ENCODE data around the gene NPAS1. TPM values are rescaled to one million over a fixed set of nuclear protein-coding genes. Genes with fewer than 3 reads are reported as not detected.
"Not testable (repeated sequence)": the region's sequence is repeated elsewhere in the genome, so short reads cannot be mapped to it uniquely, and the experiment has no call there.

Gene NPAS1
- polyA plus RNA-seq, 1 donor from 2014 or later: not detected

DNA sequence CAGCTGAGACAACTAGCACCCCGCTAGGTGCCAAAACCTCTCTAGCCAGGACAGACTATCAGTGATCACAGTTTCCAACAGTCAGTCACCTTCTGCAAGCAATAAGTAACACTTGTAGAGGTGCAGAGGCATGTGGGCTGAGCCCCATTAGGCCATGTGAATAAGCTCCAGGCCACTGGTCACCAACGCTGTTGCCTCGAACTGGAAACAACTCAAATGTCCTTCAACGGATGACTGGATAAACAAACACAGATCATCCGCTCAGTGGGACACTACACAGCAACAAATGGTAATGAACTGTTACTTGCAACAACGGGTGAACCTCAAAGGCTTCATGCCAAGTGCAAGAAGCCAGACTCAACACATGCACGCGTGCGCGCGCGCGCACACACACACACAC is 56.3 kb downstream of the NPAS1 start:
- H2AFZ ChIP-seq (ENCODE audit: low read depth, low read length): no peak overlapping the region
- H3K9ac ChIP-seq (ENCODE audit: low read length): no peak overlapping the region
- no peaks in the 10 kb centered on the region for H3F3A ChIP-seq (ENCODE audit: insufficient read depth, low read length, poor library complexity, severe bottlenecking)
- H3K27ac ChIP-seq (ENCODE audit: low read length): no peak overlapping the region
- H3K4me2 ChIP-seq (ENCODE audit: low read length): no peak overlapping the region
- no peaks in the 10 kb centered on the region for H3K9me3 ChIP-seq (ENCODE audit: low read length)
- no peaks in the 10 kb centered on the region for H4K20me1 ChIP-seq (ENCODE audit: insufficient read depth)
- H3K36me3 ChIP-seq (ENCODE audit: insufficient read depth, low read length): no peaks in the 10 kb centered on the region
- TF ChIP-seq, protein P1, sequence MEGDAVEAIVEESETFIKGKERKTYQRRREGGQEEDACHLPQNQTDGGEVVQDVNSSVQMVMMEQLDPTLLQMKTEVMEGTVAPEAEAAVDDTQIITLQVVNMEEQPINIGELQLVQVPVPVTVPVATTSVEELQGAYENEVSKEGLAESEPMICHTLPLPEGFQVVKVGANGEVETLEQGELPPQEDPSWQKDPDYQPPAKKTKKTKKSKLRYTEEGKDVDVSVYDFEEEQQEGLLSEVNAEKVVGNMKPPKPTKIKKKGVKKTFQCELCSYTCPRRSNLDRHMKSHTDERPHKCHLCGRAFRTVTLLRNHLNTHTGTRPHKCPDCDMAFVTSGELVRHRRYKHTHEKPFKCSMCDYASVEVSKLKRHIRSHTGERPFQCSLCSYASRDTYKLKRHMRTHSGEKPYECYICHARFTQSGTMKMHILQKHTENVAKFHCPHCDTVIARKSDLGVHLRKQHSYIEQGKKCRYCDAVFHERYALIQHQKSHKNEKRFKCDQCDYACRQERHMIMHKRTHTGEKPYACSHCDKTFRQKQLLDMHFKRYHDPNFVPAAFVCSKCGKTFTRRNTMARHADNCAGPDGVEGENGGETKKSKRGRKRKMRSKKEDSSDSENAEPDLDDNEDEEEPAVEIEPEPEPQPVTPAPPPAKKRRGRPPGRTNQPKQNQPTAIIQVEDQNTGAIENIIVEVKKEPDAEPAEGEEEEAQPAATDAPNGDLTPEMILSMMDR (IDR thresholded peaks at IDR 0.05; ENCODE audit: poor library complexity, severe bottlenecking): no peak
- no peak for TF ChIP-seq MXI1 (conservative IDR thresholded peaks at IDR 0.05; ENCODE audit: poor library complexity, severe bottlenecking)
- no peak for TF ChIP-seq EZH2 (IDR thresholded peaks at IDR 0.05; ENCODE audit: borderline replicate concordance, insufficient read depth, low read length, poor library complexity, severe bottlenecking)
- TF ChIP-seq RAD21 (conservative IDR thresholded peaks at IDR 0.05): no peak
- no peak for TF ChIP-seq TAF1 (IDR thresholded peaks at IDR 0.05; ENCODE audit: low read depth)
- no peak for TF ChIP-seq POLR2AphosphoS5 (IDR thresholded peaks at IDR 0.05)
- no peak for TF ChIP-seq EP300 (conservative IDR thresholded peaks at IDR 0.05; ENCODE audit: poor library complexity, severe bottlenecking)
- TF ChIP-seq SMC3 (conservative IDR thresholded peaks at IDR 0.05; ENCODE audit: poor library complexity): no peak
- TF ChIP-seq, protein P2, sequence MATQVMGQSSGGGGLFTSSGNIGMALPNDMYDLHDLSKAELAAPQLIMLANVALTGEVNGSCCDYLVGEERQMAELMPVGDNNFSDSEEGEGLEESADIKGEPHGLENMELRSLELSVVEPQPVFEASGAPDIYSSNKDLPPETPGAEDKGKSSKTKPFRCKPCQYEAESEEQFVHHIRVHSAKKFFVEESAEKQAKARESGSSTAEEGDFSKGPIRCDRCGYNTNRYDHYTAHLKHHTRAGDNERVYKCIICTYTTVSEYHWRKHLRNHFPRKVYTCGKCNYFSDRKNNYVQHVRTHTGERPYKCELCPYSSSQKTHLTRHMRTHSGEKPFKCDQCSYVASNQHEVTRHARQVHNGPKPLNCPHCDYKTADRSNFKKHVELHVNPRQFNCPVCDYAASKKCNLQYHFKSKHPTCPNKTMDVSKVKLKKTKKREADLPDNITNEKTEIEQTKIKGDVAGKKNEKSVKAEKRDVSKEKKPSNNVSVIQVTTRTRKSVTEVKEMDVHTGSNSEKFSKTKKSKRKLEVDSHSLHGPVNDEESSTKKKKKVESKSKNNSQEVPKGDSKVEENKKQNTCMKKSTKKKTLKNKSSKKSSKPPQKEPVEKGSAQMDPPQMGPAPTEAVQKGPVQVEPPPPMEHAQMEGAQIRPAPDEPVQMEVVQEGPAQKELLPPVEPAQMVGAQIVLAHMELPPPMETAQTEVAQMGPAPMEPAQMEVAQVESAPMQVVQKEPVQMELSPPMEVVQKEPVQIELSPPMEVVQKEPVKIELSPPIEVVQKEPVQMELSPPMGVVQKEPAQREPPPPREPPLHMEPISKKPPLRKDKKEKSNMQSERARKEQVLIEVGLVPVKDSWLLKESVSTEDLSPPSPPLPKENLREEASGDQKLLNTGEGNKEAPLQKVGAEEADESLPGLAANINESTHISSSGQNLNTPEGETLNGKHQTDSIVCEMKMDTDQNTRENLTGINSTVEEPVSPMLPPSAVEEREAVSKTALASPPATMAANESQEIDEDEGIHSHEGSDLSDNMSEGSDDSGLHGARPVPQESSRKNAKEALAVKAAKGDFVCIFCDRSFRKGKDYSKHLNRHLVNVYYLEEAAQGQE (IDR thresholded peaks at IDR 0.05; ENCODE audit: borderline replicate concordance): no peak
- no peak overlapping the region for H3K4me3 ChIP-seq (ENCODE audit: low read length)
- H3K79me2 ChIP-seq (replicated peaks; ENCODE audit: insufficient read depth, low read length): no peaks in the 10 kb centered on the region
- no peaks in the 10 kb centered on the region for H3K9me2 ChIP-seq (ENCODE audit: insufficient read depth, low read length)
- H3K27me3 ChIP-seq (ENCODE audit: insufficient read depth, low read depth, low read length): no peaks in the 10 kb centered on the region

DNA sequence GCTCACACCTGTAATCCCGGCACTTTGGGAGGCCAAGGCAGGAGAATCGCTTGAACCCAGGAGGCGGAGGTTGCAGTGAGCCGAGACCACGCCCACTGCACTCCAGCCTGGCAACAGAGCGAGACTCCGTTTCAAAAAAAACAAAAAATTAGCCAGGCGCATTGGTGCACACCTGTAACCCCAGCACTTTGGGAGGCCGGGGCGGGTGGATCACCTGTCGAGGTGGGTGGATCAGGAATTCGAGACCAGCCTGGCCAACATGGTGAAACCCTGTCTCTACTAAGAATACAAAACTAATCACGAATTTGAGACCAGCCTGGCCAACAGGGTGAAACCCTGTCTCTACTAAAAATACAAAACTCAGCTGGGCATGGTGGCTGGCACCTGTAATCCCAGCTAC is 58.7 kb downstream of the NPAS1 start:
- not testable (repeated sequence) for H3K27ac ChIP-seq (ENCODE audit: low read length); H3K4me2 ChIP-seq (ENCODE audit: low read length); H3K4me3 ChIP-seq (ENCODE audit: low read length); H3F3A ChIP-seq (ENCODE audit: insufficient read depth, low read length, poor library complexity, severe bottlenecking); H2AFZ ChIP-seq (ENCODE audit: low read depth, low read length); H3K9me2 ChIP-seq (ENCODE audit: insufficient read depth, low read length); H3K27me3 ChIP-seq (ENCODE audit: insufficient read depth, low read depth, low read length); H3K79me2 ChIP-seq (replicated peaks; ENCODE audit: insufficient read depth, low read length); H3K9me3 ChIP-seq (ENCODE audit: low read length); H3K36me3 ChIP-seq (ENCODE audit: insufficient read depth, low read length); H4K20me1 ChIP-seq (ENCODE audit: insufficient read depth); H3K9ac ChIP-seq (ENCODE audit: low read length)

DNA sequence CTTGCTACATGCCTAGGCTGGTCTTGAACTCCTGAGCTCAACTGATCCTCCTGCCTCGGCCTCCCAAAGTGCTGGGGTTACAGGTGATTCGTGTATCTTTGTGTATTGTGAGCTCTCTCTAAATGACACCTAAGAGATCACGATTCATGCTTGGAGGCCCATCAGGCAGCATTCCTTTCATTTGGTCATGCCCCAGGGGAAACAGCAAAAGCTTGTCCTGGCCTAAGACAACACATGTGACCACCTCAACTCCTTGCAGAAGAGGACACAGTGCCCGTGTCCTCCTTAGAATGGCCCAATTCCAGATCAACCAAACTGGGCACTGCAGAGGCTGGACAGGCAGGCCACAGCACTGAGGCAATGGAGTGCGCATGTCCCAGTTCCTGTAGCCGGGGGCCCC is 61.5 kb downstream of the NPAS1 start:
- Histone ChIP-seq H3K79me2 (replicated peaks; ENCODE audit: insufficient read depth, low read length) (no peaks in the 10 kb centered on the region), H3K27ac (ENCODE audit: low read length) (no peak overlapping the region), H3F3A (ENCODE audit: insufficient read depth, low read length, poor library complexity, severe bottlenecking) (no peaks in the 10 kb centered on the region), H3K36me3 (ENCODE audit: insufficient read depth, low read length) (no peaks in the 10 kb centered on the region), H3K27me3 (ENCODE audit: insufficient read depth, low read depth, low read length) (no peaks in the 10 kb centered on the region), H3K9ac (ENCODE audit: low read length) (no peak overlapping the region), H3K4me2 (ENCODE audit: low read length) (no peak overlapping the region), H2AFZ (ENCODE audit: low read depth, low read length) (no peak overlapping the region), H3K4me3 (ENCODE audit: low read length) (no peak overlapping the region), H3K9me2 (ENCODE audit: insufficient read depth, low read length) (no peaks in the 10 kb centered on the region), H4K20me1 (ENCODE audit: insufficient read depth) (no peaks in the 10 kb centered on the region), H3K9me3 (ENCODE audit: low read length) (no peaks in the 10 kb centered on the region)
- TF ChIP-seq POLR2AphosphoS5 (IDR thresholded peaks at IDR 0.05): no peak
- TF ChIP-seq TAF1 (IDR thresholded peaks at IDR 0.05; ENCODE audit: low read depth): no peak
- TF ChIP-seq SMC3 (conservative IDR thresholded peaks at IDR 0.05; ENCODE audit: poor library complexity): no peak
- no peak for TF ChIP-seq MXI1 (conservative IDR thresholded peaks at IDR 0.05; ENCODE audit: poor library complexity, severe bottlenecking)
- no peak for TF ChIP-seq EP300 (conservative IDR thresholded peaks at IDR 0.05; ENCODE audit: poor library complexity, severe bottlenecking)
- TF ChIP-seq RAD21 (conservative IDR thresholded peaks at IDR 0.05): no peak
- TF ChIP-seq, protein P1 (IDR thresholded peaks at IDR 0.05; ENCODE audit: poor library complexity, severe bottlenecking): no peak
- no peak for TF ChIP-seq EZH2 (IDR thresholded peaks at IDR 0.05; ENCODE audit: borderline replicate concordance, insufficient read depth, low read length, poor library complexity, severe bottlenecking)
- TF ChIP-seq, protein P2 (IDR thresholded peaks at IDR 0.05; ENCODE audit: borderline replicate concordance): no peak

Measured in neural cell (in vitro differentiated cells).